ENCODE results near the gene MPZL2. TPM values are rescaled to one million over a fixed set of nuclear protein-coding genes. Genes with fewer than 3 reads are reported as not detected.
A peak's percentile ranks its signal among the peaks of the same experiment; 100 is the strongest.

MPZL2 gene
- total and polyA plus RNA-seq, 2 of the 13 experiments (the other 11 are each of a cell fraction or from before 2014, with no cell fraction given): 27.9 to 53.7 TPM

DNA sequence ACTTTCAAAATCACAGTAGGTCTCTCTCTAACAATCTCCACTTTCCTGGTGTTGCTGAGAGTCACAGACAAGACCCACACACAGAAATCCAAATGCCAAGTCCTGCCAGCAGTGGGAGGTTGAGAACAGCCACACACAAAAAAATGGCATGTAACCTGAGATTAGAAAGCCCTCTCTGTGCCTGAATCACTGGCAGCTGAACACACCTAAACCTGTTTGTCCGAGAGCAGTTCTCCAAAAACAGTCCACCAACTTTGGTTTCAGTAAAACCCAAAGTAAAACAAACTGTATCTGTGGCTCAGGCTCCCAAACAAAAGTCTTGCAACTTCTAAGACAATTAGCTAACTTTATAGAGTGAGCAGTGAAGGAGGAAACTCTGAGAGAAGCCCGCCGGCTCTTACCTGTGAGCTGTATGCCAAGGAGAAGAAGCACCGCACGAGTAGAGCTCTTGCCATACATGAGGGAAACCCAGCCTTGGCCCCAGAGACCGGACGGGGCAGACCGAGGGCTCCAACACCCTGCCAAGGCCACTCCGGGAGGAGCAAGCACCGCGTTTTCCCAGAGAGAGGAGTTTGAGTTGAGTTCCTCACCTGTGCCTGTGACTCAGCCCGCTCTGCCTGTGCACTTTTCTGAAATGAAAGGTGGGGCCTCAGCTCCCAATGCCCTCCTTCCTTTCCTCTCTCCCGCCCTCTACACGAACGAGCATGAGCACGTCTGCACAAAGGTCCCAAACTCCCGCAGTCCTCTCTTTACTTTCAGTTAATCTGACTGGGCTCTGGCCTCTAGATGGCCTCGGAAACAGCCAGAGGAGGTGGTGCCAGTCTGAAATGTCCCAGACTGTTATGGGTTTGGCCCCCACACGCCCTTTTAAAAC is at the start of gene MPZL2 (continued):
- TF ChIP-seq ZNF225 (CRISPR knock-in tag; IDR thresholded peaks at IDR 0.05): no peak
- no peak for TF ChIP-seq CAMTA2 (CRISPR knock-in tag; IDR thresholded peaks at IDR 0.05; ENCODE audit: borderline replicate concordance)
- peak; percentile 48; the same call in 1 of the 2 replicates for TF ChIP-seq FOXP4 (CRISPR knock-in tag; IDR thresholded peaks at IDR 0.05)
- peak; percentile 30; the same call in 1 of the 2 replicates for TF ChIP-seq NCOA2 (CRISPR knock-in tag; IDR thresholded peaks at IDR 0.05)
- TF ChIP-seq PHF21A (CRISPR knock-in tag; IDR thresholded peaks at IDR 0.05): peak; percentile 65
- TF ChIP-seq HDAC2 (CRISPR knock-in tag; IDR thresholded peaks at IDR 0.05): peak; percentile 62; the same call in 1 of the 2 replicates
- peak; percentile 49; the same call in 1 of the 2 replicates for TF ChIP-seq ZNF788 (CRISPR knock-in tag; IDR thresholded peaks at IDR 0.05; ENCODE audit: borderline replicate concordance)
- TF ChIP-seq HOXA3 (CRISPR knock-in tag; IDR thresholded peaks at IDR 0.05): peak; percentile 18
- TF ChIP-seq GFI1 (CRISPR knock-in tag; IDR thresholded peaks at IDR 0.05; ENCODE audit: borderline replicate concordance): peak; percentile 38; the same call in 1 of the 2 replicates
- TF ChIP-seq UBTF (CRISPR knock-in tag; IDR thresholded peaks at IDR 0.05): peak; percentile 52
- TF ChIP-seq TRIM24 (CRISPR knock-in tag; IDR thresholded peaks at IDR 0.05): no peak
- TF ChIP-seq EP300 (IDR thresholded peaks at IDR 0.05; ENCODE audit: low read depth in 2 of 2, low read length in 2 of 2): peak in 1 of 2 experiments; percentile 18; a peak in 1 of 4 replicates
- TF ChIP-seq EP300 (CRISPR knock-in tag; IDR thresholded peaks at IDR 0.05; ENCODE audit: borderline replicate concordance): no peak
- TF ChIP-seq, protein P1, sequence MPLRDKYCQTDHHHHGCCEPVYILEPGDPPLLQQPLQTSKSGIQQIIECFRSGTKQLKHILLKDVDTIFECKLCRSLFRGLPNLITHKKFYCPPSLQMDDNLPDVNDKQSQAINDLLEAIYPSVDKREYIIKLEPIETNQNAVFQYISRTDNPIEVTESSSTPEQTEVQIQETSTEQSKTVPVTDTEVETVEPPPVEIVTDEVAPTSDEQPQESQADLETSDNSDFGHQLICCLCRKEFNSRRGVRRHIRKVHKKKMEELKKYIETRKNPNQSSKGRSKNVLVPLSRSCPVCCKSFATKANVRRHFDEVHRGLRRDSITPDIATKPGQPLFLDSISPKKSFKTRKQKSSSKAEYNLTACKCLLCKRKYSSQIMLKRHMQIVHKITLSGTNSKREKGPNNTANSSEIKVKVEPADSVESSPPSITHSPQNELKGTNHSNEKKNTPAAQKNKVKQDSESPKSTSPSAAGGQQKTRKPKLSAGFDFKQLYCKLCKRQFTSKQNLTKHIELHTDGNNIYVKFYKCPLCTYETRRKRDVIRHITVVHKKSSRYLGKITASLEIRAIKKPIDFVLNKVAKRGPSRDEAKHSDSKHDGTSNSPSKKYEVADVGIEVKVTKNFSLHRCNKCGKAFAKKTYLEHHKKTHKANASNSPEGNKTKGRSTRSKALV (CRISPR knock-in tag; IDR thresholded peaks at IDR 0.05): no peak
- TF ChIP-seq HDAC1 (CRISPR knock-in tag; IDR thresholded peaks at IDR 0.05): peak; percentile 24; the same call in 1 of the 2 replicates
- 0 out of 2 replicates have a peak, but pooled peaks have one; percentile 28 for TF ChIP-seq SNAPC2 (CRISPR knock-in tag; IDR thresholded peaks at IDR 0.05)
- peak; percentile 40; the same call in 1 of the 2 replicates for TF ChIP-seq ZNF619 (CRISPR knock-in tag; IDR thresholded peaks at IDR 0.05)
- 0 out of 2 replicates have a peak, but pooled peaks have one; percentile 21 for TF ChIP-seq YEATS4 (CRISPR knock-in tag; IDR thresholded peaks at IDR 0.05; ENCODE audit: borderline replicate concordance)
